B cell (primary cell): ENCODE results near the gene NMNAT2.

Experiments
- CTCF ChIP-seq: fragments of 200-600 bp; IDR thresholded peaks from one replicate; pipeline ENCODE4 v1.8.0; 2022; ENCODE audit warnings: antibody characterized with exemption, mild to moderate bottlenecking
- EZH2 ChIP-seq: IDR thresholded peaks from 2 replicates; pipeline ENCODE4 v1.6.1; 2012; ENCODE audit warnings: borderline replicate concordance, low read depth, mild to moderate bottlenecking, moderate library complexity, low read length; ENCODE audit not compliant: insufficient read depth, poor library complexity, severe bottlenecking

- no peak for TF ChIP-seq CTCF
- no peak for TF ChIP-seq EZH2
Measured at GRCh38 chr1:183353597-183353996, 64.6 kb downstream of the NMNAT2 start.
